GM19238 (cell line): Measurements from ENCODE around the gene CNTNAP5.
"Not testable (repeated sequence)": the region's sequence is repeated elsewhere in the genome, so short reads cannot be mapped to it uniquely, and the experiment has no call there.

Experiments
- DNase-seq: peaks from one replicate; pipeline ENCODE4 v3.0.0; 2011; ENCODE audit warnings: low spot score; ENCODE audit not compliant: insufficient read length

The CNTNAP5 gene

GRCh38 chr2:124319577-124319976 lies 294.5 kb downstream of the CNTNAP5 start:
- DNase-seq = no peak

GRCh38 chr2:124320051-124320688 lies 295.1 kb downstream of the CNTNAP5 start:
- DNase-seq = no peak

- DNase-seq = no peak
These were observed 298.2 kb downstream of the CNTNAP5 start for GRCh38 chr2:124323321-124323720.

- no peak for DNase-seq
These were observed 300.8 kb downstream of the CNTNAP5 start for GRCh38 chr2:124325667-124326440.

GRCh38 chr2:124327303-124327702 lies 302.2 kb downstream of the CNTNAP5 start:
- DNase-seq = no peak

- DNase-seq = no peak
These were observed 303.3 kb downstream of the CNTNAP5 start for GRCh38 chr2:124328397-124328796.

- no peak for DNase-seq
These were observed 308.7 kb downstream of the CNTNAP5 start for GRCh38 chr2:124333784-124334183.

GRCh38 chr2:124335058-124335457 lies 310.0 kb downstream of the CNTNAP5 start:
- no peak for DNase-seq

- DNase-seq = no peak
These were observed 314.6 kb downstream of the CNTNAP5 start for GRCh38 chr2:124339709-124340108.

GRCh38 chr2:124343827-124344498 lies 318.9 kb downstream of the CNTNAP5 start:
- no peak for DNase-seq

- no peak for DNase-seq
These were observed 322.1 kb downstream of the CNTNAP5 start for GRCh38 chr2:124347209-124347608.

GRCh38 chr2:124353656-124354055 lies 328.6 kb downstream of the CNTNAP5 start:
- no peak for DNase-seq

- DNase-seq = no peak
These were observed 329.4 kb downstream of the CNTNAP5 start for GRCh38 chr2:124354466-124354865.

GRCh38 chr2:124361966-124362365 lies 336.9 kb downstream of the CNTNAP5 start:
- DNase-seq = not testable (repeated sequence)

GRCh38 chr2:124369181-124369580 lies 344.1 kb downstream of the CNTNAP5 start:
- no peak for DNase-seq

GRCh38 chr2:124380221-124380749 lies 355.2 kb downstream of the CNTNAP5 start:
- no peak for DNase-seq

GRCh38 chr2:124382067-124382618 lies 357.1 kb downstream of the CNTNAP5 start:
- DNase-seq = no peak

GRCh38 chr2:124395961-124396360 lies 370.9 kb downstream of the CNTNAP5 start:
- no peak for DNase-seq

- DNase-seq = no peak
These were observed 377.2 kb downstream of the CNTNAP5 start for GRCh38 chr2:124402274-124402673.

GRCh38 chr2:124407836-124408534 lies 382.9 kb downstream of the CNTNAP5 start:
- not testable (repeated sequence) for DNase-seq

GRCh38 chr2:124424074-124424473 lies 399.0 kb downstream of the CNTNAP5 start:
- DNase-seq = no peak
